HEK293 (cell line): ENCODE measurements around the gene GRID2.

Source experiments
- CTCF ChIA-PET: fragments of 350-600 bp; formaldehyde crosslinking; extraction: SDS; loops from one replicate; lab custom pipeline; 2021; ENCODE audit warnings: antibody characterized with exemption; lab: Yijun Ruan, JAX
- POLR2A ChIA-PET: fragments of 300-600 bp; formaldehyde crosslinking; extraction: SDS; loops from one replicate; lab custom pipeline; 2020; ENCODE audit warnings: antibody characterized with exemption, inconsistent platforms; lab: Yijun Ruan, JAX
- H3K27ac ChIP-seq: fragments of 200-500 bp; sonication (Bioruptor generic); 2 replicates; pipeline ENCODE4 v1.5.1; 2014; ENCODE audit warnings: low read depth, low read length, control low read depth, inconsistent platforms; ENCODE audit errors: extremely low read depth
- H3K36me3 ChIP-seq, 2 experiments: fragments of 200-500 bp in 1 of 2; sonication (Bioruptor generic) in 1 of 2; 1 replicate in 1 of 2; 2 replicates in 1 of 2; pipeline ENCODE4 v1.5.1; 2014 to 2017; ENCODE audit warnings: inconsistent platforms in 2 of 2, low read length in 2 of 2; ENCODE audit not compliant: control insufficient read depth in 2 of 2, insufficient read depth in 1 of 2
- H3K4me1 ChIP-seq: fragments of 200-500 bp; sonication (Bioruptor generic); 2 replicates; pipeline ENCODE4 v1.5.1; 2014; ENCODE audit warnings: mild to moderate bottlenecking, low read length, inconsistent platforms; ENCODE audit not compliant: control insufficient read depth, insufficient read depth
- H3K4me3 ChIP-seq: 2 replicates; pipeline ENCODE4 v1.5.1; 2011; ENCODE audit warnings: low read depth, mild to moderate bottlenecking, control low read depth, low read length, moderate library complexity
- H3K9me3 ChIP-seq: fragments of 200-500 bp; sonication (Bioruptor generic); 2 replicates; pipeline ENCODE4 v1.5.1; 2014; ENCODE audit warnings: low read depth, low read length, inconsistent platforms; ENCODE audit not compliant: control insufficient read depth, insufficient read depth
- KLF9 ChIP-seq: fragments of 450-650 bp; formaldehyde crosslinking; IDR thresholded peaks from 2 replicates; pipeline ENCODE4 v1.5.1; 2016; ENCODE audit warnings: missing biosample characterization, missing genetic modification characterization, low read depth
- ZBTB7A ChIP-seq: fragments of 450-650 bp; formaldehyde crosslinking; IDR thresholded peaks from 2 replicates; pipeline ENCODE4 v1.5.1; 2016; ENCODE audit warnings: low read depth, missing biosample characterization, missing genetic modification characterization
- ZNF121 ChIP-seq: fragments of 450-650 bp; formaldehyde crosslinking; IDR thresholded peaks from 2 replicates; pipeline ENCODE4 v1.5.1; 2016; ENCODE audit warnings: missing biosample characterization, missing genetic modification characterization
- ZNF133 ChIP-seq: fragments of 450-650 bp; formaldehyde crosslinking; IDR thresholded peaks from 2 replicates; pipeline ENCODE4 v1.5.1; 2016; ENCODE audit warnings: missing biosample characterization, missing genetic modification characterization
- ZNF184 ChIP-seq: fragments of 450-650 bp; IDR thresholded peaks from 2 replicates; pipeline ENCODE4 v1.5.1; 2018; ENCODE audit warnings: missing biosample characterization, mild to moderate bottlenecking, missing genetic modification characterization
- ZNF354C ChIP-seq: fragments of 450-650 bp; formaldehyde crosslinking; IDR thresholded peaks from 2 replicates; pipeline ENCODE4 v1.5.1; 2016; ENCODE audit warnings: missing biosample characterization, missing genetic modification characterization, low read depth, borderline replicate concordance
- ZNF366 ChIP-seq: fragments of 450-650 bp; formaldehyde crosslinking; conservative IDR thresholded peaks from 2 replicates; pipeline ENCODE4 v1.5.1; 2016; ENCODE audit warnings: missing biosample characterization, missing genetic modification characterization
- ZNF423 ChIP-seq: fragments of 450-650 bp; formaldehyde crosslinking; IDR thresholded peaks from 2 replicates; pipeline ENCODE4 v1.5.1; 2016; ENCODE audit warnings: missing biosample characterization, missing genetic modification characterization
- ZNF555 ChIP-seq: fragments of 450-650 bp; formaldehyde crosslinking; conservative IDR thresholded peaks from 2 replicates; pipeline ENCODE4 v1.5.1; 2017; ENCODE audit warnings: missing biosample characterization, mild to moderate bottlenecking, missing genetic modification characterization, inconsistent platforms
- ZNF558 ChIP-seq: fragments of 450-650 bp; formaldehyde crosslinking; IDR thresholded peaks from 2 replicates; pipeline ENCODE4 v1.5.1; 2016; ENCODE audit warnings: missing biosample characterization, missing genetic modification characterization
- ZNF571 ChIP-seq: fragments of 450-650 bp; formaldehyde crosslinking; IDR thresholded peaks from 2 replicates; pipeline ENCODE4 v1.5.0; 2017; ENCODE audit warnings: missing biosample characterization, missing genetic modification characterization
- ZNF600 ChIP-seq: fragments of 450-650 bp; formaldehyde crosslinking; IDR thresholded peaks from 2 replicates; pipeline ENCODE4 v1.5.1; 2016; ENCODE audit warnings: missing biosample characterization, missing genetic modification characterization
- ZNF629 ChIP-seq: fragments of 450-650 bp; formaldehyde crosslinking; IDR thresholded peaks from 2 replicates; pipeline ENCODE4 v1.5.1; 2017; ENCODE audit warnings: missing biosample characterization, missing genetic modification characterization
- TF ChIP-seq, protein P1 (sequence below): fragments of 450-650 bp; formaldehyde crosslinking; IDR thresholded peaks from 2 replicates; pipeline ENCODE4 v1.5.1; 2016; ENCODE audit warnings: missing biosample characterization, missing genetic modification characterization
- TF ChIP-seq, protein P2 (sequence below): fragments of 450-650 bp; formaldehyde crosslinking; IDR thresholded peaks from 2 replicates; pipeline ENCODE4 v1.5.1; 2017; ENCODE audit warnings: missing biosample characterization, mild to moderate bottlenecking, missing genetic modification characterization, moderate library complexity
- TF ChIP-seq, protein P3 (sequence below): fragments of 450-650 bp; formaldehyde crosslinking; optimal IDR thresholded peaks from 2 replicates; pipeline ENCODE3; 2016; ENCODE audit warnings: missing biosample characterization, mild to moderate bottlenecking, missing genetic modification characterization
- TF ChIP-seq, protein P4 (sequence below): sonication (generic); formaldehyde crosslinking; IDR thresholded peaks from 2 replicates; pipeline ENCODE4 v1.8.1; 2022; ENCODE audit warnings: mild to moderate bottlenecking, moderate library complexity, missing genetic modification reagents

Gene GRID2

DNA sequence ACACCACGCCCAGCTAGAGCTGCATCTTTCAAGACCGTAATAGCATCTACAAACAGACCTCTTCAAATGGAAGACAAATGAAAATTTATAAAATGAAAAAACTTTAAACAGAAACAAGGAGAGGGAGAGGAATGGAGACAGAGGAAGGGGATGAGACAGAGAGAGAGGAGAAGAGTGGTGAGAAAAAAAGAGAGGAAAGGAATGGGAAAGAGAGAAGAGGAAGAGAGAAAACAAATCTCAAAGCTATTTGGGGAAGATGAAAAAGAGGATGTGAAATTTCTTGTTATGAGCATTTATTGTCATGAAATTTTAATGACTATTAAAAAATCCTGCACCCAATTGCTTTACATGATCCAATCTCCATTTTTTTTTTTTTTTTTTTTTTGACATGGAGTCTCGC, 726.9 kb downstream of the GRID2 start (continued):
- TF ChIP-seq, protein P1, sequence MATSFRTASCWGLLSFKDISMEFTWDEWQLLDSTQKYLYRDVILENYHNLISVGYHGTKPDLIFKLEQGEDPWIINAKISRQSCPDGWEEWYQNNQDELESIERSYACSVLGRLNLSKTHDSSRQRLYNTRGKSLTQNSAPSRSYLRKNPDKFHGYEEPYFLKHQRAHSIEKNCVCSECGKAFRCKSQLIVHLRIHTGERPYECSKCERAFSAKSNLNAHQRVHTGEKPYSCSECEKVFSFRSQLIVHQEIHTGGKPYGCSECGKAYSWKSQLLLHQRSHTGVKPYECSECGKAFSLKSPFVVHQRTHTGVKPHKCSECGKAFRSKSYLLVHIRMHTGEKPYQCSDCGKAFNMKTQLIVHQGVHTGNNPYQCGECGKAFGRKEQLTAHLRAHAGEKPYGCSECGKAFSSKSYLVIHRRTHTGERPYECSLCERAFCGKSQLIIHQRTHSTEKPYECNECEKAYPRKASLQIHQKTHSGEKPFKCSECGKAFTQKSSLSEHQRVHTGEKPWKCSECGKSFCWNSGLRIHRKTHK (tag by site-specific recombination) = no peak

DNA sequence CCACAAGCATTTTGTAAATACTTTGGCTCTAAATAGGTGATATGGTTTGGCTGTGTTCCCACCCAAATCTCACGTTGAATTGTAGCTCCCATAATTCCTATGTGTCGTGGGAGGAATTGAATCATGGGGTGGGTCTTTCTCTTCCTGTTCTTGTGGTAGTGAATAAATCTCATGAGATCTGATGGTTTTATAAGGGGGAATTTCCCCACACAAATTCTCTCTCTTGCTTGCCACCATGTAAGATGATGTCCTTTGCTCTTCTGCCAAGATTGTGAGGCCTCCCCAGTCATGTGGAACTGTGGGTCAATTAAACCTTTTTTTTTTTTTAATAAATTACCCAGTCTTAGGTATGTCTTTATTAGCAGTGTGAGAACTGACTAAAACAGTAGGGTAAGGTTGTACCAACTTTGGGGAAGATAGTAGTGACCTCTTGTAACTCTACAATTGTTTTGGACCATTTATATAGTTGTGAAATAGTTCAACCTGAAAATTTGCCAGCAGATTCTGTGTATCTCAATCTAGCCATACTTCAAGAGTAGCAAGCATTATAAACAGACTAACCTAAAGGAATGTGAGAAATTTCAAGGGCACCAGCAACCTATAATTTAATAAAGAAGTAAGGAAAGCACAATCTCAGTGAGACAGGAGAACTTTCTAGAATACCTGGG, 727.8 kb downstream of the GRID2 start:
- Histone ChIP-seq H3K27ac (no peak overlapping the region), H3K4me1 (no peaks in the 10 kb centered on the region), H3K36me3 (no peaks in the 10 kb centered on the region), H3K4me3 (no peak overlapping the region), H3K9me3 (no peaks in the 10 kb centered on the region)
- POLR2A ChIA-PET = no interaction called here
- CTCF ChIA-PET = no interaction called here
- TF ChIP-seq ZNF354C (tag by site-specific recombination) = no peak
- TF ChIP-seq ZNF629 = no peak
- no peak for TF ChIP-seq ZNF121 (tag by site-specific recombination)
- no peak for TF ChIP-seq ZNF423 (tag by site-specific recombination)
- TF ChIP-seq KLF9 = no peak
- no peak for TF ChIP-seq ZNF133 (tag by site-specific recombination)
- TF ChIP-seq ZNF366 (tag by site-specific recombination) = no peak
- no peak for TF ChIP-seq ZNF184
- TF ChIP-seq ZNF555 (tag by site-specific recombination) = no peak
- TF ChIP-seq ZNF558 (tag by site-specific recombination) = no peak
- TF ChIP-seq ZNF600 = no peak
- TF ChIP-seq, protein P2, sequence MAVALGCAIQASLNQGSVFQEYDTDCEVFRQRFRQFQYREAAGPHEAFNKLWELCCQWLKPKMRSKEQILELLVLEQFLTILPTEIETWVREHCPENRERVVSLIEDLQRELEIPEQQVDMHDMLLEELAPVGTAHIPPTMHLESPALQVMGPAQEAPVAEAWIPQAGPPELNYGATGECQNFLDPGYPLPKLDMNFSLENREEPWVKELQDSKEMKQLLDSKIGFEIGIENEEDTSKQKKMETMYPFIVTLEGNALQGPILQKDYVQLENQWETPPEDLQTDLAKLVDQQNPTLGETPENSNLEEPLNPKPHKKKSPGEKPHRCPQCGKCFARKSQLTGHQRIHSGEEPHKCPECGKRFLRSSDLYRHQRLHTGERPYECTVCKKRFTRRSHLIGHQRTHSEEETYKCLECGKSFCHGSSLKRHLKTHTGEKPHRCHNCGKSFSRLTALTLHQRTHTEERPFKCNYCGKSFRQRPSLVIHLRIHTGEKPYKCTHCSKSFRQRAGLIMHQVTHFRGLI = no peak
- TF ChIP-seq, protein P3, sequence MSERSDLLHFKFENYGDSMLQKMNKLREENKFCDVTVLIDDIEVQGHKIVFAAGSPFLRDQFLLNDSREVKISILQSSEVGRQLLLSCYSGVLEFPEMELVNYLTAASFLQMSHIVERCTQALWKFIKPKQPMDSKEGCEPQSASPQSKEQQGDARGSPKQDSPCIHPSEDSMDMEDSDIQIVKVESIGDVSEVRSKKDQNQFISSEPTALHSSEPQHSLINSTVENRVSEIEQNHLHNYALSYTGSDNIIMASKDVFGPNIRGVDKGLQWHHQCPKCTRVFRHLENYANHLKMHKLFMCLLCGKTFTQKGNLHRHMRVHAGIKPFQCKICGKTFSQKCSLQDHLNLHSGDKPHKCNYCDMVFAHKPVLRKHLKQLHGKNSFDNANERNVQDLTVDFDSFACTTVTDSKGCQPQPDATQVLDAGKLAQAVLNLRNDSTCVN (tag by site-specific recombination) = no peak
- no peak for TF ChIP-seq ZBTB7A (tag by site-specific recombination)
- TF ChIP-seq, protein P4, sequence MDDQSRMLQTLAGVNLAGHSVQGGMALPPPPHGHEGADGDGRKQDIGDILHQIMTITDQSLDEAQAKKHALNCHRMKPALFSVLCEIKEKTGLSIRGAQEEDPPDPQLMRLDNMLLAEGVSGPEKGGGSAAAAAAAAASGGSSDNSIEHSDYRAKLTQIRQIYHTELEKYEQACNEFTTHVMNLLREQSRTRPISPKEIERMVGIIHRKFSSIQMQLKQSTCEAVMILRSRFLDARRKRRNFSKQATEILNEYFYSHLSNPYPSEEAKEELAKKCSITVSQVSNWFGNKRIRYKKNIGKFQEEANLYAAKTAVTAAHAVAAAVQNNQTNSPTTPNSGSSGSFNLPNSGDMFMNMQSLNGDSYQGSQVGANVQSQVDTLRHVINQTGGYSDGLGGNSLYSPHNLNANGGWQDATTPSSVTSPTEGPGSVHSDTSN (CRISPR knock-in tag) = no peak

DNA sequence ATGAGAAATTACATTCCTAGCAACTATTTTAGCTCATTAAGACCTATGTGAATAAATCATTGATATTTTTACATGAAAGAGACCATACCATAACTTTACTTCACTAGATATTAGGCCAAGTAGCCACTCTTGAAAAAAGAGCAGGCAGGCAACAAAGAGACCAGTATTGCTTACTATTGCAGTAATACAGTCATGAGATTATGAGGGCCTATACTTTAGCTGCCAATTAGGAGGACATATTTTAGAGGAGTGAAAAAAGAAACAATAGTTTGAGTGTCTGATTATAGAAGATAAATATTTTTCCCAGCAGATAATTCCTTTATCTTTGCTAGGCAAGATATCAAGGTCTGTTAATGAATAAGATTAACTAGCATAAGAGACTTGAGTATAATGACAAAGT, 739.0 kb downstream of the GRID2 start:
- TF ChIP-seq ZNF571 (tag by site-specific recombination) = no peak
- ChIA-PET POLR2A (no interaction called here), CTCF (no interaction called here)
- no peaks in the 10 kb centered on the region for H3K4me1 ChIP-seq
- H3K27ac ChIP-seq = no peak overlapping the region
- no peak overlapping the region for H3K4me3 ChIP-seq
- no peaks in the 10 kb centered on the region for H3K9me3 ChIP-seq
- no peaks in the 10 kb centered on the region for H3K36me3 ChIP-seq
